HG03457 (cell line): ENCODE results near the gene BAIAP3.

ENCODE experiments used
- ATAC-seq: cut with Tn5 transposase; IDR thresholded peaks from one replicate; pipeline ENCODE4 v1.9.1; 2021; ENCODE audit warnings: moderate number of reproducible peaks; ENCODE audit not compliant: unreplicated experiment

The BAIAP3 gene

GRCh38 chr16:1298406-1298805 lies 35.0 kb upstream of the BAIAP3 start:
- ATAC-seq = no peak

- no peak for ATAC-seq
Measured at GRCh38 chr16:1299012-1299867, 34.2 kb upstream of the BAIAP3 start.

- ATAC-seq = no peak
Measured at GRCh38 chr16:1299868-1300203, 33.6 kb upstream of the BAIAP3 start.

GRCh38 chr16:1300664-1301476 lies 32.6 kb upstream of the BAIAP3 start:
- ATAC-seq = no peak

- no peak for ATAC-seq
Measured at GRCh38 chr16:1301562-1301961, 31.9 kb upstream of the BAIAP3 start.

DNA sequence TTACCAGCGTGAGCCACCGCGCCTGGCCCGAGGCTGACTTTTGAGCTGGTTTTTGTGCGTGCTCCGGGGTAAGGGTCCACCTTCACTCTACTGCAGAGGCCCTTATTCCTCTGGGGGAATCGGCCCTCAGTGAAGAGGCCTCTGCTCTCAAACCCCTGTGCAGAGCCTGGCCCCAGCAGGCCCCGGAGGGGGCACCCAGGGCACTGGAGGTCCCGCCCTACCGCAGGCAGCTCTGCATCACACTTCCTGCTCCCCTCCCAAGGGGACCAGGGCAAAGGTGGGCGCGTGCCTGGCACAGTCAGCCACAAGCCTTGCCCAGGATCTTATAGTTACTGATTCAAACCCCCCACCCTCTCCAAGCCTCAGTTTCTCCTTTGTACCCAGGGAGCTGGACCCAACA lies 27.6 kb upstream of the BAIAP3 start:
- no peak for ATAC-seq

DNA sequence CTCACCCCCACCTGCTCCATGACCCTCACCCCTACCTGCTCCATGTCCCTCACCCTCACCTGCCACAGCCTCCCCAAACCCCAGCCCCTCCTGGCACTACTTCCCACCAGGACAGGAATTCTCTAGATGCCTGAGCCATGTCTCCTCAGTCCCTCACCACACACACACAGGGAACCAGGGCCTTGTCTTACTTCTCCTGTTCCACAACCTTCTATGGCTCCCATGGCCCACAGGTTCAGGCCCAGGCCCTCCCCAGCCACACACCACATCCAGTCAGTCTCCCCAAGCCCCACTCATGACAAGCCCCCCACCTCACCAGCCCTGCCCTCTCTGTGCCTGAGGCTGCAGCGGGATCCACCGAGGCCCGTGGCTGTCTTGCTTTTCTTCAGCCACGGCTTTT lies 27.1 kb upstream of the BAIAP3 start:
- ATAC-seq = no peak

DNA sequence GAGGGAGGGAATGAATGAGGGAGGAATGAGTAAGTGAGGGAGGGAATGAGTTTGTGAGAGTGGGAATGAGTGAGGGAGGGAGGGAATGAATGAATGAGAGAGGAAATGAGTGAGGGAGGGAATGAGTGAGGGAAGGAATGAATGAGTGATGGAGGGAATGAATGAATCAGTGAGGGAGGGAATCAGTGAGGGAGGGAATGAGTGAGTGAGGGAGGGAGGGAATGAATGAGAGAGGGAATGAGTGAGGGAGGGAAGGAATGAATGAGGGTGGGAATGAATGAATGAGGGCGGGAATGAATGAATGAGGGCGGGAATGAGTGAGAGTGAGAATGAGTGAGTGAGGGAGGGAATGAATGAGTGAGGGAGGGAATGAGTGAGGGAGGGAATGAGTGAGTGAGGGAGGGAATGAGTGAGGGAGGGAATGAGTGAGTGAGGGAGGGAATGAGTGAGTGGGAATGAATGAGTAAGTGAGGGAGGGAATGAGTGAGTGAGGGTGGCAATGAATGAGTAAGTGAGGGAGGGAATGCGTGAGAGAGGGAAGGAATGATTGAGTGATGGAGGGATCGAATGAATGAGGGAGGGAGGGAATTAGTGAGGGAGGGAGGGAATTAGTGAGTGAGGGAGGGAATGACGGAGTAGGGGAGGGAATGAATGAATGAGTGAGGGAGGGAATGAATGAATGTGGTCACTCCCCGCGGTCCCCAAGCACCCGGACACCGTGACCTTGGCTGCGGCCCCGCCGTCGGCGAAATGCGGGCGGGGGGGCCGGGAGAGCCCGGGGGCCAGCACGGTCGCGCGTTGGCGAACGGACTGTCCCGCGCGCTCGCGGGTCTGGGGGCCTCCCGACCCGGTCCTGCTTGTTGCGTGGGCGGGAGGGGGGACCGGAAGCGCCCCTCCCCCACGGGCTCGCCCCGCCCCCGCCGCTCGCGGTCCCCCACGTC lies 25.1 kb upstream of the BAIAP3 start:
- peak; percentile 4 for ATAC-seq

- ATAC-seq = peak; percentile 43
Measured at GRCh38 chr16:1308977-1309885, 24.2 kb upstream of the BAIAP3 start, which contains the start of gene UBE2I. TSS of gene UBE2I (plus strand) at chr16:1309636. CDS start at chr16:1314031, 4,395 bp downstream.

DNA sequence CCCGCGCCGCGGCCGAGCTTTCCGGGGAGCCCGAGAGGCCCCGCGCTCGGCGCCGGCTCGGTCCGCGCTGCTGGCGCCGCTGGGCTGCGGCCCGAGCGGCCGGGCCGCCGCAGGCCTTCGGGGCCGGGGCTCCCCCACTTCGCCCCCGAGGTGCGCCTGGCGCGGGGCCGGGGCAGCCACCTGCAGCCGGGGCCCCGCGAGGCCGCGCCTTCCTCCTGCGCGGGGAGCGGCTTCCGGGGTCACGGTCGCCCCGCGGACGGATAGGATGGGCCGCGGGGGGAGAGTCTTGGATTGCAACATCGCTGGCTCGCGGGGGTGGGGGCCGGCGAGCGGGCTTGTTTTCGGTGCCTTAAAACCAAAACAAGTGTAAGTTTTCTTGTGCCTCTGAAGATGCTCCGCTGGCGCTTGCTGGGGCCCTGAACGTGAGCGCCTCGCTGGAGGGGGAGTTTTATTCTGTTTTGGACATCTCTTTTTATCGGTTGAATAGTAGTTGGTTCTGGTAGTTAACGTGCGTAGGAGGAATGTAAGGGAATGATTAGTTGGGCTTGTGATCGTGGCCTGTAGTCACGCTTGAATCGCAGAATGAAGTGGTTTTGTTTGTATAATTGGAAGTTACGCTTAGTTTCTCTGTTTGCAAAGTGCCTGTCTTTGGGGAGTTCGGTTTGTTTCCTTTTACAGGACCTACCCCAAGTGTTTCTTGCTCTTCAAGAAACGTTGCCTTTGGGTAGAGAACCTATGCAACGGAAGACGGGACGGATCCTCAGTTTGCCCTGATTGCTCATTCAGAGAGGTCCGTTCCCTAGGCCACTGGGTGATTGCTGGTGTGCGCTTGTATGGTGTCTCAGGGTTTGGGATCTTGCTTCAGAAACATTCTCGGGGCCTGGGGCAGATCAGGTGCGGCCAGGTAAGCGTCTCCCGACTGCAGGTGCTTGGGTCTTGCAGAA lies 23.3 kb upstream of the BAIAP3 start:
- peak; percentile 9 for ATAC-seq

DNA sequence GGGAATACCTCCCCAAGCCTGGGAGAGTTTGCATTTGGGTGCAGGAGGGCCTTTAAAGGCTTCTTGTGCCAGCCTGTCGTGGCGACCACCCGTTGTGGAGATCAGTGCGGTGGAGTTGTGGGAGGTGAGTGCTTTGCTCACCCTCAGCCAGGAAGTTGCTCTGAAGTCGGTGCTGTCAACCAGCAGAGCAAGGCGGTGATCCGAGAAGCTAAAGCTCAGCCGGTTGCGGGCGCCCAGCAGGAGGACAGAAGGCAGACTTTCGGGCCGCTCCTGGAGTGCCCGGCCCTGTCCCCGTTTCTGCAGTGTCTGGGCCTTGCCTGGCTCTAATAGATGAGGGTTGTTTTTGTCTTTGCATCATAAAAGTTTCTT lies 22.6 kb upstream of the BAIAP3 start:
- no peak for ATAC-seq

DNA sequence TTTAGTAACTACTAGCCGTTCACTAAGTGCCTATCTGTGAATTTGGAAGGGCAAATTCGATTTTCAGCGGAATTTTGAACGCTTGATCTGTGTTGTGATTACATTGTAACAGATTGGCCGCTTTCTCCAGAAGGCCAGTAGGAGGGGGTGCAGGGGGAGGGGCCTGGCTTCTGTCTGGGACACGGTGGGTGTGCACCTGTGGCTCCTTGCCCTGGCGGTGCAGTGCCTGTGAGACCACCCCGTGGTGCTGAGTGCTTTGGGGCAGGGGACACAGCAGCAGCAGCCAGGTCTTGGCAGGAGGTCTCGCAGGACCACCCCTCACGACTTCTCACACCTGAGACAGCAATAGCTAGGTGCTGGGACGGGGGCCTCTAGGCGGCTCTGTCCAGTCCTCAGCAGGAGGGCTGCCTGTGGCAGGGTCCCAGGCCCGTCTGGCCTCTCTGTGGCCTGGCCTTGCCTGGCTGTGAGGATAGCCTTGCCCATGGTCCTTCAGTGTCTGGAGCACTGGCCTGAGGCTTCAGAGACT lies 22.2 kb upstream of the BAIAP3 start:
- ATAC-seq = no peak

DNA sequence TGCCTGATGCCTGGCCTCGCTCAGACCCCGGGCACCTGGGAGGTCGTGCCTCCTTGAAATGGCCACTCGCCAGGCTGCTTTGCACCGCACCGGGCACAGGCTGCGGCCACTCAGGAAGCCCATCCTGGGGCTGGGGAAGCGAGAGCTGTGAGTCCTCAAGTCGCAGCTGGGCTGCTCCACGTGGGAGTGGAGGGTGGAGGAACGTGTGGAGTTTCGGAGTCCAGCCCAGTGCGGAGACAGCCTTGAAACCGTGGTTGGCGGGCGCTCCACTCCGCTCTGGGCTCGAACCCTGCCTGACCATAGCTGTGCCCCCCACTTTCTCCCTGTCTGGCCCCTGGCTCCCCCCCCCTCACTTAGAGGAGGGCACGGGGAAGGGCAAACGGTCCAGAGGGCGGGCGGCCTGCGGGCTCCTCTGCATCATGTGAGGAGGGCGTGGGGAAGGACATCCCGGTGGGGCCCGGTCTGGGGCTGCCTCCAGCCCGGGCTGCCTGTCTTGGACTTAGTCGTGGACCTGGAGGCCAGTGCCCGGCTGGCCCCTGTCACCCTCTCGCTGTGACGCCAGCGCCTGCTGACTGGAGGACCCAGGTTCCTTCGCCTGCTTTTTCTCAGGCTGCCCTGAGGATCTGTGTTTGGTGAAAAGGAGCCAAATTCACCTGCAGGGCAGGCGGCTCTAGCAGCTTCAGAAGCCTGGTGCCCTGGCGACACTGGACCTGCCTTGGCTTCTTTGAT lies 21.5 kb upstream of the BAIAP3 start:
- ATAC-seq = no peak

DNA sequence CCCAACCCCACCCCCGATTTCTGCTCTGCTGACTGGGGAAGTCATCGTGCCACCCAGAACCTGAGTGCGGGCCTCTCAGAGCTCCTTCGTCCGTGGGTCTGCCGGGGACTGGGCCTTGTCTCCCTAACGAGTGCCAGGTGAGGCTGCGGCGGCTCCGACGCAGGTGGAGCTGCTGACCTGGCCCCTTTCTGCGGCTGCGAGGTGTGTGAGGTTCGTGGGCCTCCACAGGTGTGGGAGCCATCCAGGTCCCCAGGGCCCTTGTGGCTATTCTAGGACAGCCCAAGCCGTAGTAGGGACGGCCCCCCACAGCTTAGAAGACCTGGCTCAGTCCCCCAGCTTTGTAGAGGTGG lies 21.0 kb upstream of the BAIAP3 start:
- no peak for ATAC-seq

DNA sequence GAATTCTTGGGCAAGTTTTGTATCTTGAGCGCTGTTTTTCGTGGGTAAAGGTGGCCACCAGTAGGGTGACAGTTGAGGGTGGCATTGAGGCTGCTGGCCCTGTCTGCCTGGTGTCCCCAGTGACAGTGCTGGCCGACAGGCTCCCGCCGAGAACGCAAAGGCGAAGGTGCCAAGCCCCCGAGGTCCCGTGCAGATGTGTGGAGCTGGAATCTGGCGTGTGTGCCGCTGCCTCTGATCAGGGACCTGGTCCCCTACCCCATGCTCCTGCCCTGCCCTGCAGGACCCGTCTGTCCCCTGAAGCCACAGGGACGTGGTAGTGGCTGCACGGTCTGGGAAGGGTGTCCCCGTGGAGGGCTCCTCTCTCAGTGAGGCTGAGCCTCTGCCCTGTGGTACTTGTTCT lies 20.5 kb upstream of the BAIAP3 start:
- no peak for ATAC-seq

- ATAC-seq = no peak
Measured at GRCh38 chr16:1313721-1314369, 19.6 kb upstream of the BAIAP3 start.

DNA sequence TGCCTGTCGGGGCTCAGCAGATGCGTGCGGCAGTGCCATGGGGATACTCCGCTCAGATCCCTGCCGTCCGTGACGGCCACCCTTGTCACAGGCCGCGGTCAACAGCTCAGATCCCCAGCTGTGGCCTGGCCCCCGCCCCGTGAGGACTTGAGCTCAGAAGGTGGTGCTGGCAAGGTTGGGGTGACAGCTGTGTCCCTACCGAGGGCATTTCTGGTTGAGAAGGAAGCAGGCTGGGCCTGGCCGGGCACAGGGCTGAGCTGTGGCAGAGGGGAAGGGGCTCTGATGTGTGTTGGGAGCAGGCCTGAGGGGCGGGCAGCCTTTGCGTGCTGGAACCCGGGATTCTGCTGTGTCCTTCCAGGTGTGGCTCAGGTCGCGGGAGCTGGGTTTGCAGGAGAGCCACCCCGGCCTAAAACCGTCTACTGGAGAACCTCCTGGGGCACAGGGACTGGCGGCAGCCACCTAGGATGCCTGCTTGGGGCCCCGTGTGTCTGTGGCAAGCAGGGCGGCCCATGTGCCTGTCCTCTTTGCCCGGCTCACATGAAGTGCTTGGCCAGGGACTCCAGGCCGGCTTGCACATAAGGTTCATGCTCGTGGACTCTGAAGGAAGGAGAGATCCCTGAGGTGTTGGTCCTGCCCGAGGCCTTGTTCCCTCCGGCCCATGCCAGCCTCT lies 18.9 kb upstream of the BAIAP3 start:
- ATAC-seq = no peak
